ENCODE data around the gene EFNB2. TPM values are rescaled to one million over a fixed set of nuclear protein-coding genes. Genes with fewer than 3 reads are reported as not detected.

EFNB2 gene
- total RNA-seq, 1 experiment from 2014 or later = 0.24 TPM

DNA sequence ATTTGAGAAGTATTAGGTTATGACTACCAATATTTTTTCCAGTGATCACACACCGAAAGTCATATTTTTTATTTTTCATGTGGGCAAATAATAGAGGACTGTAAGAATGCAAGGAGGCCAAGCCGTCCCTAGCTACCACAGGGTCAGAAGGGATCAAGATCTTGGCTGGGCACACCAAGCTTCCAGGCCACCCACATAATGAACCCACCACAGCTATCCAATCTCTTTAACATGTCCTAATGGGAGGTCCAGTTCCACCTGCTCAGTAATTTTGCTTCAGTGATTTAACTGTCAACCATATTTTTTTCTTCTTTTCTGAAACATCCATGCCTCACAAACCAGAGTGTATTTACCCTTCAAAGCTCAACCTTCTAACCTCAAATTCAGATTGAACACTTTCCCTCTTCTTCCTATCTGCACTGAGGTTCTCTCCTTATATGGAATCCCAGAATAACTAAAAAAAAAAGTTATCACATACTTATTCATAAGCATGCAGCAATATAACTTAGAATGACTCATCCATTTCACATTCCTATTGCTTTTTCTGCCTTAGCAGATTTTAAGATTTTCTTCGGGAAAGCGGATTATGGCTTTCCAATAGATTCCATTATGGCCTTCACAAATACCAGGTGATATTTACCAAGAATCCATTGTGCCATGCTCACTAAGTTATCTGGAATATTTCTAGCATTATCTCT, 20.3 kb upstream of the EFNB2 start:
- in situ Hi-C loops (cut with HindIII; ENCODE audit: low pct_unique_long_range_greater_than_20kb, low sequenced_read_pairs) = no loop called here
- no peak for DNase-seq (ENCODE audit: low read depth, low spot score)

DNA sequence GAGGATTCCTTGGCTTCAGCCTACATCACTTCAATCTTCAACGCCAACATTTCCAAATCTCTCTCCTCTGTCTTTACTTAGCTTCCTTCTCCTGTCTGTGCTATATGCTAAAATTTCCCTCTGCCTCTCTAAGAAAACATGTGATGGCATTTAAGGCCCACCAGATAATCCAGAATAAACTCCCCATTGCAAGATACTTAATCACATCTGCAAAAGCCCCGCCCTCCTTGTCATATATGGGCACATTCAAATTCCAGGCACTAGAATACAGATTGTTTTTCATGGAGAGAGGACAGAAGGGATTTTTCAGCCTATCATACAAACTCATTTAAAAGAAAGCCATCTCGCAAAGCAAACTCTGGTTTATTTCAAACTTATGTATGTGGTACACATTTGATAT, 16.3 kb upstream of the EFNB2 start:
- in situ Hi-C loops (cut with HindIII; ENCODE audit: low pct_unique_long_range_greater_than_20kb, low sequenced_read_pairs) = no loop called here
- DNase-seq (ENCODE audit: low read depth, low spot score) = no peak

DNA sequence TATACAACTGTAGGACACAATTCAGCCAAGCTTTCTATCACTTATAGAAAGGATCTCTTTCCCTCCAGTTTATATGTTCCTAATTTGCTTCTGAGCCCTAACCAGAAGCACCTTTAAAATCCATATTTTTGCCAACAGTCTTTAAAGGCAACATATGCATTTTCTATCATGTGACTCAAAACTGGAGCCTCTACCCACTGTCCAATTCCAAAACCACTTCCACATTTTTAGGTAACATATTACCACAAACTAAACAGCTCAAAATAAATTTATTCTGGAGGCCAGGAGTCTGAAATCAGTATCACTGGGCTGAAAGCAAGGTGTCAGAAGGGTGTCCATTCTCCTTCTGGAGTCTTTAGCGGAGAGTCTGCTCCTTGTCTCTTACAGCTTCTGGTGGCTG, 15.9 kb upstream of the EFNB2 start:
- in situ Hi-C loops (cut with HindIII; ENCODE audit: low pct_unique_long_range_greater_than_20kb, low sequenced_read_pairs) = no loop called here
- no peak for DNase-seq (ENCODE audit: low read depth, low spot score)

DNA sequence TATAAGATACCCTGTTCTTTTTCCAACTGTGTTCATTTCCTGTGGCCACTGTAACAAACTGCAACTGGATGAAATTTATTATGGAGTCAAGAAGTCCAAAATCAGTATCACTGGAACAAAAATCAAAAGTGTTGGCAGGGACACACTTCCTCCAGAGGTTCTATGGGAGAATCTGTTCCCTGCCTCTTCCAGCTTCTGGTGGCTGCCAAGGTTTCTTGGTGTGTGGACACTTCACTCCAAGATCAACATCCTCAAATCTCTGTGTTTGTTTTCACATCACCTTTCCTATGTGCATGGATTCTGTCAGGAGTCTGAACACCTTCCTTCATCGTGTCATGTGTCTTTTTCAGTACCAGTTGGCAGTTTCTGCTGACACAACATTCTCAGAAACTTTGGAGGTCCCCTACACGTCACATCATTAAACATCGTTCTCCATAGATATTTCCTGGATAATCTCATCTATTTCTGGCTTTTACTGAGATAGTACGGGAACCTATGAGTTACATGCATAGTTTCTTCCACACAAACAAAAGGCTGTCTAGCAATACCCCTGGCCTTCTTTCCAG, 15.2 kb upstream of the EFNB2 start:
- in situ Hi-C loops (cut with HindIII; ENCODE audit: low pct_unique_long_range_greater_than_20kb, low sequenced_read_pairs) = no loop called here

DNA sequence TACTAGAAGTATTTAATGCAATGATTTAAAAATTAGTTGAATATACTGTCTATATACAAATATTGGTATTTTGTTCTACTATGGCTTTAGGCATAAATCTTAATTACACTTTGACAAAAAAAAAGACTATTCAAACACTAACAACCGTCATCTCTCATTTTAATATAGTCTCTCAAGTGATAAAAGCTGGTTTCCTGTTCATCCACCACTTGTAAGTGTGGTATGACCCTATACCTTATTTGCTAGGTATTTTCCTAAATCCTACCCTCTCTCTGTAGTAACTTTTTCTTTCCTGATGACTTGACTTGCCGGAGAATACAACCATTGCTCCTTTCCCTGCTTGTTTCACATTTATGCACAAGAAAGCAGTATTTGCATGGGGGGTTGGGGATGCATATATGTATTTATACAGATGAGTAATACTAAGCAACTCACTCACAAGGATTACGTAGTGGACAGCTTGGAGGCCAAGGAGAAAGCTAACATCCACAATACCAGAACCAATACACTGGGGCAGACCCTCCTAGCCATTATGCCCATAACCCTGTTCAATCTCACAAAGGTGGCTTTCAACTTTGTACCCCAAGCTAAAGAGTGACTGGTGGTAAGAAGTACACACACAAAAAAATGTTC, 12.7 kb upstream of the EFNB2 start:
- DNase-seq (ENCODE audit: low read depth, low spot score) = no peak
- in situ Hi-C loops (cut with HindIII; ENCODE audit: low pct_unique_long_range_greater_than_20kb, low sequenced_read_pairs) = no loop called here

More for the DNA sequence above, 15.2 kb upstream of the EFNB2 start:
- no peak for DNase-seq (ENCODE audit: low read depth, low spot score)

DNA sequence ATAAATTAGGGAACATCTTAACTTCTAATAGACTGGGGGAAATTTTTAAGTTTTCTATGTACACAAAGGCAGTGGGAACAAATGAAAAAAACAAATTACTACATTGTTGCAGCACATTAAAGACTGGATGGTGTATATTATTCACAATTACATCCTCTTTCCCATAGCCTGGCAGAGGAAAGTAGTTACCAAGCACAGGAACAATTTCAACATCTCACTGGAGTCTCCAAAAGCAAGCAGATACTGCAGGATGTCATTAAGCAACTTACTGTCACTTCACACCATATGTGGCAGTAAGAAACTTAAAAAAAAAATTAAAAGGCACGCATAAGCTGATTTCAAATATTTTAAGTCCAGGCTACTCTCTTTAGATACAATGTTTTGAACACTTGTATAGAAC, 6.4 kb upstream of the EFNB2 start:
- in situ Hi-C loops (cut with HindIII; ENCODE audit: low pct_unique_long_range_greater_than_20kb, low sequenced_read_pairs) = no loop called here

DNA sequence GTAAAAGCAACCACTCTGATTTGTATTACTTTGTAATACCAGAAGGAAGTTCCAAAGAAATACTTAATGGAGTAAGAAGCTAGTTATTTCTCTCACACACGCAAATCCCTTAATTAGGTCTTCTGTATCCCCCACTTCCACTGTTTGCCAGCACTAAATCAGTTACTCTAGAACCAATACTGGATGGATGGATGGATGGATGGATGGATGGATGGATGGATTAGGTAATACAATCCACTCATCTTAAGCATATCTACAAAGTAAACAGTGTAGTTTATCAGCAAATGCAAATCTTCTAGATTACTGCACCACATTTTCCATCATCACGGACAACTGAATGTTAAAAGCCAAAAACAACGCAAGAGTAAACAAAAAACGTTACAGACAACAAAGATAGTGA, 5.2 kb upstream of the EFNB2 start:
- DNase-seq (ENCODE audit: low read depth, low spot score) = no peak
- in situ Hi-C loops (cut with HindIII; ENCODE audit: low pct_unique_long_range_greater_than_20kb, low sequenced_read_pairs) = no loop called here

More for the DNA sequence above, 6.4 kb upstream of the EFNB2 start:
- no peak for DNase-seq (ENCODE audit: low read depth, low spot score)

DNA sequence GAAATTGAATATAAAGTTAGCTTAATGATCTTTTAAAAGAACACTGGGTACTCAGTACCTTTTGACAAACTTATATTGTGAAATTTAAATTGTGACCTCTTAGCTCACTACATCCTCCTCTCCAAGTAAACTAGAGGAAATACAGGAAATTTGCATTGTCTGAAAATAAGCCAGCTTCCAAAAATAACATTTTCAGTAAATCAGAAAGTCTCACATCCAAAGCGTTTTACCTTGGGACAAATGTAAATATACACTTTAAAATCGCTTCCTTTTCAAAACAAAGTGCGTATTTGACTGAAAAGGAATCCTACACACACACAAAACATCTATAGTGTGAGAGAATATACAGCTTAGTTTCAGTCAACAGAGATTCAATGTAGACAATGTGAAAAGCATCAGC, 2.1 kb upstream of the EFNB2 start:
- in situ Hi-C loops (cut with HindIII; ENCODE audit: low pct_unique_long_range_greater_than_20kb, low sequenced_read_pairs) = no loop called here
- DNase-seq (ENCODE audit: low read depth, low spot score) = no peak

DNA sequence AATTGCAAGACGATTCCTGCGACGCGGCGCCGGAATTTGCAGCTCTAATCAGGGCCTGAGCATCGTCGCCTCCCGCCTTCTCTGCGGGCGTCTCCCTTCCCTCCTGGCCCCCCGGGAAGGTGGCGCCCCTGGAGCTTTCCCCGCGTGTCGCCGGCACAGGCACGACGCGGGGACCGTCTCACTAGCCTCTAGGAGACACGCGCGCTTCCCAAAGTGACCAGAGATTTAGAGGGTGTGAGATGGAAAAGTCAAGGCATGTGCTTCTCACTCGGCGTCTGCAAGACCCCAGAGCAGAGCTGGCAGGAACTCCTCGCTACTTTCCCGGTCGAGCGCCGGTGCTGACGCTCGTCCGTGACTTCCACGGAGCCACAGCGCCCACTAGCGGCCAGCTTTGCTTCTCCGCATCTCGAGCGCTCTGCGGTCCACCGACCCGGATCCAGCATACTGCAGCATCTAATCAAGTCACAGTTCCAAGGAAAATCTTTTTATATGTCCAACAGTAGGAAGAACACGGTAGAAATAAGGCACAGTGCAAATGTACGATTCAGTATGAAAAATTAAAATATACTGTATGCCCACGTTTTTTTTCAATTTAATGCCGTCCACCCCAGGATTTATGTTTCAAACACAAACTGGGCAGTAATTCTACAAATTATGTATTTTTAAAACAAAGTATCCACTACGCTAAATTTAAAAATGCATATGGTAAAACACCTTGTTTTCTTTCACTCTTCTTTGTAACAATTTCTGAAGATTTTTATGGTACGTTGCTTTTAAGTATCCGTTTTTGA, 977 bp upstream of the EFNB2 start:
- in situ Hi-C loops (cut with HindIII; ENCODE audit: low pct_unique_long_range_greater_than_20kb, low sequenced_read_pairs) = no loop called here
- DNase-seq (ENCODE audit: low read depth, low spot score) = peak; percentile 86

DNA sequence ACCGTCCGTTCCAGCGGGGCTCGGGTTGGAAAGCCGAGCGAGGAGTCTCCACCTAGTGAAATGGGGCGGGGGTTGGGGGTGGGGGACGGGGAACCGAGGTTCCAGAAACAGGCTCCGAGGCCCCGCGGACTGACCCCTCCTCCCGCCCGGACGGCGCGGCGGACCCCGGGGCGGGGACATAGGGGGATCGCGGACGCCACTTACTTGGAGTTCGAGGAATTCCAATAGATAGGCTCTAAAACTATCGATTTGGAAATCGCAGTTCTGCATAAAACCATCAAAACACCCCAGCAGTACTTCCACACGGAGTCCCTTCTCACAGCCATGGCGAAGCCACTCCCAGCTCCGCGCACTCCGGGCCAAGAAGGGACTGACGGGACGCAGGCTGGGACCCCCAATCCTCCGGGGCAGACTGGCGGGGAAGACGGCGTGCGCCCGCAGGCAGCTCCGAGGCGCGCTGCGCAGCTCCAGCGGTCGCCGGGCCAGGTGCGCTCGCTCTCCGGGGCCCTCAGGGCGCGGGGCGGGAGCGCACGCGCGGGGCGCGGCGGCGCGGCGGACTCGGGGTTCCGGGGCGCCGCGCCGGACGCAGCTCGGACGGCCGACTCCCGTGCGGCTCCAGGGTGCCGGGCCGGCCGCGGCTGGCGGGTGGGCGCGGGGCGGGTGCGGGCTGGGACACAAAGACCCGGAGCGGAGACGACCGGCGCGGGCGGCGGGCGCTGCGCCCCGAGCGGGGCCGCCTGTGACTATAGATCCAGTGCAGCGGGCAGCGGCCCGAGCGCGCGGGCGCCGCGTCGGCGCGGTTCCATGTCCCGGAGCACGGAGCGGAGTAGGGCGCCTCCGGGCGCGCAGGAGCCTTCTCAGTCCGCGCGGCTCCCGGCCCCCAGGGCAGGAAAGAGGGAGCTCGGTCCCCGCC, 567 bp downstream of the EFNB2 start:
- in situ Hi-C loops (cut with HindIII; ENCODE audit: low pct_unique_long_range_greater_than_20kb, low sequenced_read_pairs) = no loop called here
- no peak for DNase-seq (ENCODE audit: low read depth, low spot score)

DNA sequence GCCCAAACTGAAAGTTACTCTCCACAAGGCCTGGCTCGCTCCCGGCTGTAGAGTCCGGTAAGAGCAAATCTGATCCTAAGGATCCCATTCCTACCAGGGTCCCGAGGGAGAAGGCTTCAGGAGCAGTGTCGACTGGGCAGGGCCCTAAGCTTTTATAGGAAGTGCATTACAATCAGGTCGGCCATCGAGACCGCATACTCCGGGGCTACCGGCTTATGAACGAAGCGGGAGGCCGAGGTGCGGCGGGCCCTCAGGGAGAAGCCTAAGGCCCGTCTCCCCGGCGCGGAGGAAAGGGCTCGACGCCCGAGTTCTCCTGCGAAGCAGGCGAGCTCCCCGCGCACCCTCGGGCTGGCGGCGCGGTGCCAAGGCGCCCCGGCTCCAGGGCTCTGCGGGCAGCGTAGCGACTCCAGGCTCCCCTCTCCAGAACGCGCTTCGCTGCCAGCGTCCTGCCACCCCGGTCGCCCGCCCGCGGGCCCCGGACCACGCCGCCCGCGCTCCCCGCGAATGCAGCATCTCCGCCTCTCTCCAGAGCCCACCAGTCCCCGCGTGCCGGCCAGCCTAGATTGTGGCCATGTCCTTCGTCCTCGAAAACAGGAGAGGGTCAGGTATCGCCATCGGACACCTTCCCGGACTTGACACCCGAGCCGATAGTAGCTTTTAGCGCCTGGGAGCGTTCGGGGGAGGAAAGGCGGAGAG, 1.4 kb downstream of the EFNB2 start:
- in situ Hi-C loops (cut with HindIII; ENCODE audit: low pct_unique_long_range_greater_than_20kb, low sequenced_read_pairs) = no loop called here
- no peak for DNase-seq (ENCODE audit: low read depth, low spot score)

DNA sequence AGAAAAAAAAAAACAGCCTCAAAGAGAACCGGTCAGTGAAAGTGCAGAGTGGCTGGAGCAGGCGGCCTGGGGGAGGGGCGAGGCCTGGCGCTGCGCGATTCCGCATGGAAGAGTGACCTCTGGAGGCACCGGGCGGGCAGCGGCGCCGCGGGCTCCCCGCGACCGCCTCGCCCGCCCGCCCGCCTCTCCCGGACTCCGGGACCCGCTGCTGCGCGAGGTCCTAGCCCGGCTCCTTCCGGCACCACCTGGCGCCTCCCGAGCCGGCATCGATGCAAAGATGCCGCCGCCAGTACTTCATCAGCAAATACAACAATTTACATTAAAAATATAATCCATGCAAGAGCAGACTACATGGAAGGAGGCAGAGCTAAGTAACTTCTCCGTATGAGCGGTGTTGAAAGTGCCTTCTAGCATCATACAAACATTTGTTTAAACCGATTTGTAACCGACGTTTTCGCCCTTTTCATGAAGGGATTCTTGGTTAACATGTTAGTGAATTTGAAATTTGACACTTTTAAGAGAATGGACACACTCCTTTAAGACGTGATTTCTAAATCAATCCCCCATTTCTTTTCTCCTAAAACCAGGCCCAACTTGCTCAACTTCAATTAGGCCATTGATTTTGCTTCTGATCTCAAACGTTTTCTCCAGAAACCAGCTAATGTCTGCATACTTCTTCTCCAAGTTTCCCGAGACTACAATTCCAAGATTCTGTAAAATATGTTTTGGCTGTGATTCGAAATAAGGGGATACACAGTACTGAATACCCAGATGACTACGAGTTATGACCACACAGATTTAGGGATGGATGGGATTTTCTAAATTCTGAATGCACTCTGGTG, 2.1 kb downstream of the EFNB2 start:
- in situ Hi-C loops (cut with HindIII; ENCODE audit: low pct_unique_long_range_greater_than_20kb, low sequenced_read_pairs) = no loop called here
- DNase-seq (ENCODE audit: low read depth, low spot score) = peak; percentile 65

DNA sequence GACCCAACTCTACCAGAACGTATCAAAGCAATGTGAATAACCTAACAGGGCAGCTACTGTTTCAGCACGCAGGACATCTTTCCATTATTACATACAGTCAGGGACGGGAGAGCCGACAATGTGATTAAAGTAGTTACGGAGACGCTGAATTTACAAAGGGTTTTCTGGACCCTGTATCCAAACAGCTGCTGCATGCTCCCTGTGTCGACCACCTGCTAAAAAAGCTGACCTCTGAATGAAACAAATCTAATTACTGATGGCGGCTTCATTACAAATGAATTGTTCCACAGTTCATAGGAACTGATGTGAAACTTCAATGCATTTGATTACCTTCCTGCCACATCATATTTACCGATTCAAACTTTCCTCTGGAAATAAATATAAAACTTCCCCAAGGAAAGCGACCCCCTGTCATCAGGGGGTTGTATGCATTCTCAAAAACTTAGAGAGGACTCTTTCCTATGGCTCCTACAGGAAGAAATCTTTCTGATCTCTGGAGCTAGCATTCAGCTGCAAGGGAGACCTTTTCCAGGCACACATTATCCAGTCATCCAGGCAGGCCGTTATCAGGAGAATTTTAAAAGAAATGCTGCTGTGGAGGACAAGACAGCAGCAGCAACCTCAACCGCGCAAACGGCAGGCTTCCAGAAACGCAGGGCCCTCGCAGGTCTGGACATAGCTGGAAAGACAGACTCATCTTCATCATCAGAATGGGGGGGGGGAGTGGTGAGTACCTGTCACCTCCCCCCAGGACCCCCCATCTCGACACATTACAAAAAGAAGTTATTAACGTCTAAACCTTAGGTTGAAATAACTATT, 3.1 kb downstream of the EFNB2 start:
- no peak for DNase-seq (ENCODE audit: low read depth, low spot score)
- in situ Hi-C loops (cut with HindIII; ENCODE audit: low pct_unique_long_range_greater_than_20kb, low sequenced_read_pairs) = no loop called here

DNA sequence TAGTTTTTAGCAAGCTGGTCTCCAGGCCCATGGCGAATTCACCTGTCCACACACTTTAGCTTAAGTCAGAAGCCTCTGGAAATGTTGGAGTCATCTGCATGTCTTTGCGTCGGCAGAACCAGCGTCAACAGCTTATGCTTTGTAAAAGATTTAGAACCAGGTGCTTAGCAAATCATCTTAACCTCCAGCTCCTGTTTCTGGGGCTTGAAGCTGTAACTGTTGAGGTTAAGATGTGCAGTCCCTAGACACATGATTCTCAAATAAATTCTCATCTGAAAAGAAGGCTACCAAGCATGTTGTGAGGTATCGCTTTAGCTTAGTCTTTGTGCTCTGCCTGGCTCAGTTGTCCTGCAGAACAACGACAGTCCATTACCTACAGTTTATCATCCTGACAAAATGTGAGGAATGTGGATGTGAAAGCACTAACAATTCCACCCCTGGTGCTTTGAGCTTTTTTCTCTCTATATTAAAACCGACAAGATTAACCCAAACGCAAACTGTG, 4.4 kb downstream of the EFNB2 start:
- no peak for DNase-seq (ENCODE audit: low read depth, low spot score)
- in situ Hi-C loops (cut with HindIII; ENCODE audit: low pct_unique_long_range_greater_than_20kb, low sequenced_read_pairs) = no loop called here

DNA sequence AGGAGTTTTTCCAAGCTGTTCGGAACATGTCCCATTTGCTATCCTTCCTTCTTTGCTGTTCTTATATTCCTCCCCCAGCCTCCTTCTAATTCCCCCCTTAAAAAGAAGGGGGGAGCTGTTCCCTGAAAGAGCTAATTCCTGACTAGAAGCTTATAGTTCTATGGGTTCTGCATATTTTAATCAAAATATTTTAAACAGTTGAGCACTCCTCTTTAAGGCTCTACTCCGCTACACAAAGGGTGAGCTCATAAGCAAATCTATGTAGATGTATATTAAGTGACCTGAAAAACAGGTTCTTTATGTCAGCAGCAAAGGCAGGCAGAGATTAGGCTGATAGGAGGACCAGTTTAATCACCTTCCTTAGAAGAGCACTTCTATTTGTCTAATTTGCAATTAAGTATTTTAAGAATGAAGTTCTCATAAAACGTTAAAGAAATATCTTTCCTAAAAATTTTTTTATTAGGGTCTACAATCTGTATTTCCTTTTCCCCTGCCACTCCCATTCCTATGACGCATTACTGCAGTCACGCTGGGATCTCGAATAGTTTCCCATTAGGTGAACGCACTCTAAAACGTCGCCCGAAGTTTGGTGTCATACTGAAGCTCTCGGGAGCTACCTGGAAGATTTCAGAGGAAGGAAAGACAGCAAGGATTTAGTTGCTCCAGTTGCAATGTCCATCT, 5.2 kb downstream of the EFNB2 start:
- no peak for DNase-seq (ENCODE audit: low read depth, low spot score)
- in situ Hi-C loops (cut with HindIII; ENCODE audit: low pct_unique_long_range_greater_than_20kb, low sequenced_read_pairs) = no loop called here
